GM13976 (cell line): ENCODE measurements around the gene ANKRD55.
"Not testable (repeated sequence)": the region's sequence is repeated elsewhere in the genome, so short reads cannot be mapped to it uniquely, and the experiment has no call there.

Experiments
- DNase-seq: peaks from one replicate; pipeline ENCODE4 v3.0.0; 2012; ENCODE audit warnings: low spot score
- in situ Hi-C: fragments of 300-500 bp; cut with MboI; formaldehyde crosslinking; loops from one replicate; pipeline ENCODE4 v1.12.0; 2022; ENCODE audit warnings: low sequenced_read_pairs, mixed read lengths, inconsistent platforms; ENCODE audit not compliant: unreplicated experiment
- TF ChIP-seq, protein P1 (sequence below): IDR thresholded peaks from 2 replicates; pipeline ENCODE4 v1.5.1; 2012; ENCODE audit warnings: borderline replicate concordance, mild to moderate bottlenecking; ENCODE audit not compliant: insufficient read depth; ENCODE audit errors: extremely low read depth, missing control alignments, control extremely low read depth

The ANKRD55 gene

DNA sequence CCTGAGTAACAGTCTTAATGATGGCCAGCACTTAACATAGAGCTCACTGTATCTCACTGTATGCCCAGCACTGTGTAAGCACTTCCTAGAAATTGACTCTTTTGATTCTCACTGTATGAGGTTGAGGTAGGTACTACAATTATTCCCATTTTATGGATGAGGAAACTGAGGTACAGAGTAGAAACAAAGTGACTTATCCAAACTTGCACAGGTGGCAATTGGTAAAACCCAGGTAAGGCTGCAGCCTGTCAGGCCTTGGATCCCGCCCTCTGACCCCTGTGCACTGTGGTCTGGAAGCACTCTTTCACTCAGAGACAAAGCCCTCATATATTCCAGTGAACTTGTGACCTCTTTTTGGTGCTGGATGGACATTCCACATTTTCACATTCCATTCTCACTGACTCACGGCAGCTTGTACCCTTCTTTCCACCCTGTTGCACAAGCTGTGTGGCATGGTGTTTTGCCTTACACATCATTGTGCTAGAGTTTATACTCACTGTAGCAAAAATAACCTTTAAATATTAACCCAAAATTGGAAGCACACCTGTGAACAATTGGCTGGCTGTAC is 21.7 kb downstream of the ANKRD55 start:
- no peak for DNase-seq
- in situ Hi-C loops, result no loop called here
- TF ChIP-seq, protein P1, sequence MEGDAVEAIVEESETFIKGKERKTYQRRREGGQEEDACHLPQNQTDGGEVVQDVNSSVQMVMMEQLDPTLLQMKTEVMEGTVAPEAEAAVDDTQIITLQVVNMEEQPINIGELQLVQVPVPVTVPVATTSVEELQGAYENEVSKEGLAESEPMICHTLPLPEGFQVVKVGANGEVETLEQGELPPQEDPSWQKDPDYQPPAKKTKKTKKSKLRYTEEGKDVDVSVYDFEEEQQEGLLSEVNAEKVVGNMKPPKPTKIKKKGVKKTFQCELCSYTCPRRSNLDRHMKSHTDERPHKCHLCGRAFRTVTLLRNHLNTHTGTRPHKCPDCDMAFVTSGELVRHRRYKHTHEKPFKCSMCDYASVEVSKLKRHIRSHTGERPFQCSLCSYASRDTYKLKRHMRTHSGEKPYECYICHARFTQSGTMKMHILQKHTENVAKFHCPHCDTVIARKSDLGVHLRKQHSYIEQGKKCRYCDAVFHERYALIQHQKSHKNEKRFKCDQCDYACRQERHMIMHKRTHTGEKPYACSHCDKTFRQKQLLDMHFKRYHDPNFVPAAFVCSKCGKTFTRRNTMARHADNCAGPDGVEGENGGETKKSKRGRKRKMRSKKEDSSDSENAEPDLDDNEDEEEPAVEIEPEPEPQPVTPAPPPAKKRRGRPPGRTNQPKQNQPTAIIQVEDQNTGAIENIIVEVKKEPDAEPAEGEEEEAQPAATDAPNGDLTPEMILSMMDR, result no peak

DNA sequence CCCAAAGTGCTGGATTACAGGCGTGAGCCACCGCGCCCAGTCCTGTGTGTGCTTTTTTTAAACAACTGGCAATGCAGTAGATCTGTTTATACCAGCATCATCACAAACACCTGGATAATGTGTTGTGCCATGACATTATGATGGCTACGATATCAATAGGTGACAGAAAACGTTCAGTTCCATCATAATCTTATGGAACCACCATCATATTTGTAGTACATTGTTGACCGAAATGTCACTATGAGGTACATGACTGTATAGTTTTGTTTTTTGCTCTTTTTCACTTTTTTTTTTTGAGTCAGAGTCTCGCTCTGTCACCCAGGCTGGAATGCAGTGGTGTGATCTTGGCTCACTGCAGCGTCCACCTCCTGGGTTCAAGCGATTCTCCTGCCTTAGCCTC is 24.4 kb downstream of the ANKRD55 start:
- TF ChIP-seq, protein P1, result no peak
- no peak for DNase-seq
- in situ Hi-C loops, result no loop called here

DNA sequence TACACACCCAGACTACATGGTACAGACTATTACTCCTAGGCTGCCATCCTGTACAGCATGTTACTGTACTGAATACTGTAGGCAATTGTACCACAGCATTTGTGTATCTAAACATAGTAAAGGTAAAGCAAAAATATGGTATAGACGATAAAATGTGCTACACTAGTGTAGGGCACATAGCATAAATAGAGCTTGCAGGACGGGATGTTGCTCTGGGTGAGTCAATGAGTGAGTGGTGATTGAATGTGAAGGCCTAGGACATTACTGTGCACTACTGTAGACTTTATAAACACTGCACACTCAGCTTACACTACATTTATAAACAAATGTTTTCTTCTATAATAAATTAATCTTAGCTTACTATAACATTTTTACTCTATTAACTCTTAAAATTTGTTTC is 25.6 kb downstream of the ANKRD55 start:
- in situ Hi-C loops, result no loop called here
- no peak for DNase-seq
- TF ChIP-seq, protein P1, result no peak

DNA sequence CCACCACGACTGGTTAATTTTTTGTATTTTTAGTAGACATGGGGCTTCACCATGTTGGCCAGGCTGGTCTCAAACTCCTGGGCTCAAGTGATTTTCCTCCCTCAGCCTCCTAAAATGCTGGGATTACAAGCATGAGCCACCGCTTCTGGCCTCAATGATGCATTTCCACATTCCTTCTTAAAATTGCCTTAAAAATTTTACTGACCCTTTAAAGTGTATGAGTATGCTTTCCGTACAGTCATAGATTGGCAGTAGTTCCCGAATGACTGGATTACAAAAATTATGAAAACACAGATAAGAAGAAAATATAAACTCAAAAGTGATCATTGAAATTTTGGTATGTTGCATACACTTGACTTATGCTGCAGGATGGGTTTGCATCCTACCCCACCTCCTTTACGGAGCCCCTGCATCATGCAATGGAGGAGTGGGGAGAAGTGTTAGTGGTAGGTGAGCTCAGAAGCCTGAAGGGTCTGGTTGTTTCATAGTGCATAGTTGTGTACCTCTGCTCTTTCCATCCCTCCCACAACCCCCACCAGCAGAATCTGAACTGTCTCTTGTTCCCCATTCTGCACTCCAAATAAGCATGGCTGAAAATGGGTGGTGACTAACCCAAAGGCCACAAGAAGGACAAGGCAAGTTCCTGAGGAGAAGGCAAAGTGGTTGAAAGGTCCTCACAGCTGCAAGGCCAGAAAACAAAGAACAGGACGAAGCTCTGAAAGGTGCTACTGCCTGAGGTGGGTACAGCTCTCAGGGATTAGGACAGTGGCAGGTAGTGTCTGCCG is 26.8 kb downstream of the ANKRD55 start:
- in situ Hi-C loops, result no loop called here

DNA sequence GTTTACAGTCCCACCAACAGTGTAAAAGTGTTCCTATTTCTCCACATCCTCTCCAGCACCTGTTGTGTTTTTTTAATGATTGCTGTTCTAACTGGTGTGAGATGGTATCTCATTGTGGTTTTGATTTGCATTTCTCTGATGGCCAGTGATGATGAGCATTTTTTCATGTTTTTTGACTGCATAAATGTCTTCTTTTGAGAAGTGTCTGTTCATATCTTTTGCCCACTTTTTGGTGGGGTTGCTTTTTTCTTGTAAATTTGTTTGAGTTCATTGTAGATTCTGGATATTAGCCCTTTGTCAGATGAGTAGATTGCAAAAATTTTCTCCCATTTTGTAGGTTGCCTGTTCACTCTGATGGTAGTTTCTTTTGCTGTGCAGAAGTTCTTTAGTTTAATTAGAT is 29.2 kb downstream of the ANKRD55 start:
- DNase-seq, in situ Hi-C loops: not testable (repeated sequence)

More for the DNA sequence above, 26.8 kb downstream of the ANKRD55 start:
- DNase-seq, result no peak
- TF ChIP-seq, protein P1, result no peak

DNA sequence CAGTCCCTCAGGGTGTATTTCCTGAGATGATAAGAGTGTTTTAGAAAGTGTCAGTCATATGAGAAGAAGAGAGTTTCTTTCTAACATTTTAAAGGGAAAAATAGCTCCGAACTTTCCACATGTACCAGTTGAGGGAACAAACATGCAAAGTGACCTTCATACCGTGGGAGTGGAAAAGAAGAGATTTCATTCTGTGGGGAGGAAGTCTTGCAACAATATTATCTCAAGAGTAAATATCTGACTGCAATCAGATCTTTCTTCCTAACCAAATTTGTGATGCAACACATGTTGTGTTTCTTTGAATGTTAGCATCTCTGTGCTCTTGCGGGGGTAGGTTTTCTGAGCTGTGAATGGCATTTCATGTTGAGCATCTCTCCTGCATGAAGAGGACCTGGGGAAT is 30.6 kb downstream of the ANKRD55 start:
- TF ChIP-seq, protein P1, result no peak
- in situ Hi-C loops, result no loop called here
- no peak for DNase-seq

DNA sequence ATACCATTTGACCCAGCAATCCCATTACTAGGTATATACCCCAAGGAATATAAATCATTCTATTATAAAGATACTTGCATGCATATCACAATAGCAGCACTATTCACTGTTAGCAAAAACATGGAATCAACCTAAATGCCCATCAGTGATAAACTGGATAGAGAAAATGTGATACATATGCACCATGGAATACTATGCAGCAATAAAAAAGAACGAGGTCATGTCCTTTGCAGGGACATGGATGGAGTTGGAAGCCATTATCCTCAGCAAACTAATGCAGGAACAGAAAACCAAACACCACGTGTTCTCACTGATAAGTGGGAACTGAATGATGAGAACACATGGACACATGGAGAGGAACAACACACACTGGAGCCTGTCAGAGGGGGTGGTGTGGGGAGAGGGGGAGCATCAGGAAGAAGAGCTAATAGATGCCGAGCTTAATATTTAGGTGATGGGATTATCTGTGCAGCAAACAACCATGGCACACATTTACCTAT is 31.3 kb downstream of the ANKRD55 start:
- in situ Hi-C loops, result not testable (repeated sequence)

More for the DNA sequence above, 31.3 kb downstream of the ANKRD55 start:
- DNase-seq, result not testable (repeated sequence)
